Colonic mucosa (tissue), 4 donors: ENCODE data around the gene TBPL1. TPM values are rescaled to one million over a fixed set of nuclear protein-coding genes. Genes with fewer than 3 reads are reported as not detected.

ENCODE experiments used
- DNase-seq: peaks from one replicate; pipeline ENCODE4 v3.0.0-alpha.2; 2020
- H3K27ac ChIP-seq: fragments of 200-600 bp; one replicate; pipeline ENCODE4 v1.8.0; 2021
- H3K27me3 ChIP-seq: fragments of 200-600 bp; one replicate; pipeline ENCODE4 v1.8.0; 2021
- H3K36me3 ChIP-seq: fragments of 200-600 bp; one replicate; pipeline ENCODE4 v1.8.0; 2021
- H3K4me1 ChIP-seq: fragments of 200-600 bp; one replicate; pipeline ENCODE4 v1.8.0; 2021; ENCODE audit warnings: mild to moderate bottlenecking
- H3K4me3 ChIP-seq: fragments of 200-600 bp; one replicate; pipeline ENCODE4 v1.8.0; 2021
- H3K9ac ChIP-seq, 2 donors: one replicate each; pipeline ENCODE4 v1.7.0; 2013; ENCODE audit warnings: control low read depth in 2 of 2, low read depth in 2 of 2, low read length in 2 of 2
- H3K9me3 ChIP-seq: fragments of 200-600 bp; one replicate; pipeline ENCODE4 v1.8.0; 2021
- CTCF ChIP-seq: fragments of 200-600 bp; IDR thresholded peaks from one replicate; pipeline ENCODE4 v1.8.0; 2022; ENCODE audit warnings: antibody characterized with exemption, mild to moderate bottlenecking
- intact Hi-C: fragments of 100-400 bp; cut with DNase I; formaldehyde crosslinking; loops from one replicate; pipeline ENCODE4 v1.14.1; 2022
- total RNA-seq, 2 donors: library from RNA; stranded (reverse); fragmentation: NEBNext Ultra II Directional in 1 of 2; extraction: Animal tissue kit (Norgen Biotek cat#: 25700) in 1 of 2; gene quantifications; one replicate each; pipeline ENCODE4 v1.2.1, GENCODE V29; 2021
- donor health status: healthy.
- donor health status: DM: no; HTN: no; CAD: no.
- donor health status: DM: no; HTN: no; CAD: no.

TBPL1 gene
- total RNA-seq, 2 donors from 2014 or later, result 28.1 to 29.0 TPM

DNA sequence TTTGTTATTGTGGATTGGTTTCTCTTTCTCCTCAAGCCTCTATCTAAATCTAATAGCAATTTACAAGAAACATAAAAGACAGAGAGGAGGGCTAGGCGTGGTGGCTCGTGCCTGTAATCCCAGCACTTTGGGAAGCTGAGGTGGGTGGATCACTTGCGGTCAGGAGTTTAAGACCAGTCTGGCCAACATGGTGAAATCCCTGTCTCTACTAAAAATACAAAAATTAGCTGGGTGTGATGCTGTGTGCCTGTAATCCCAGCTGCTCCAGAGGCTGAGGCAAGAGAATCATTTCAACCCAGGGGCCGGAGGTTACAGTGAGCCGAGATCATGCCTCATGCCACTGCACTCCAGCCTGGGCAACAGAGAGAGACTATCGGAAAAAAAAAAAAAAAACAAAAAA lies 52.8 kb downstream of the TBPL1 start:
- Histone ChIP-seq H3K9me3 (no peaks in the 10 kb centered on the region), H3K27me3 (no peaks in the 10 kb centered on the region), H3K27ac (no peak overlapping the region), H3K4me3 (no peak overlapping the region), H3K36me3 (no peaks in the 10 kb centered on the region), H3K4me1 (no peaks in the 10 kb centered on the region), H3K9ac (no peak overlapping the region)
- intact Hi-C loops, result no loop called here
- no peak for TF ChIP-seq CTCF
- no peak for DNase-seq

DNA sequence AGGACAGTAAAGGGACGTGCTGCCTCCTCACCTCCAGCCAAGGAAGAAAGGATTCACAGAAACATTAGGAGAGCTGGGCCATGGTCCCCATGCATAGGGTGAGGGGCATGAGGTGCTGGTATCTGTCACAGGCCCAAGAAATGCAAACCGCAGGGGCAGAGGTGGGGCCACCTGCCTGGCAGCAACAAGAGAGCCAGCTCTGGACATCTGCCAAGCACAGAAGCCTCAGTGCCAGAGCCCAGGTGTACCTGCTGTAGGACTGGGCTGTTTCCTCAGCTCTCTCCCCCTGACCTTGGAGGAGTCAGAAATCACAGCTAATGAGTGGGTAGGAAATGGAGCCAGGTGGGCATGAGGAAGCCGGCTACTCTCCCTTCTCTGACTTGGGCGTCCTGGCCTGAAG lies 54.1 kb downstream of the TBPL1 start:
- no peak for TF ChIP-seq CTCF
- no peaks in the 10 kb centered on the region for H3K27me3 ChIP-seq
- no peaks in the 10 kb centered on the region for H3K36me3 ChIP-seq
- no peaks in the 10 kb centered on the region for H3K9me3 ChIP-seq
- DNase-seq, result peak; percentile 81
- H3K4me1 ChIP-seq, result no peaks in the 10 kb centered on the region
- no peak overlapping the region for H3K9ac ChIP-seq
- no peak overlapping the region for H3K27ac ChIP-seq
- no peak overlapping the region for H3K4me3 ChIP-seq
- intact Hi-C loops, result no loop called here

- Histone ChIP-seq H3K36me3 (no peaks in the 10 kb centered on the region), H3K4me1 (no peaks in the 10 kb centered on the region), H3K27me3 (no peaks in the 10 kb centered on the region), H3K27ac (no peak overlapping the region), H3K9me3 (no peaks in the 10 kb centered on the region), H3K9ac (no peak overlapping the region), H3K4me3 (no peak overlapping the region)
- TF ChIP-seq CTCF, result no peak
- intact Hi-C loops, result no loop called here
- DNase-seq, result no peak
Observed at GRCh38 chr6:134009876-134010275, 56.9 kb downstream of the TBPL1 start.

- H3K9me3 ChIP-seq, result no peaks in the 10 kb centered on the region
- no peak overlapping the region for H3K9ac ChIP-seq
- H3K27ac ChIP-seq, result no peak overlapping the region
- H3K4me3 ChIP-seq, result no peak overlapping the region
- no peak for TF ChIP-seq CTCF
- no peaks in the 10 kb centered on the region for H3K27me3 ChIP-seq
- no peaks in the 10 kb centered on the region for H3K36me3 ChIP-seq
- DNase-seq, result no peak
- intact Hi-C loops, result no loop called here
- no peaks in the 10 kb centered on the region for H3K4me1 ChIP-seq
Observed at GRCh38 chr6:134010400-134010799, 57.4 kb downstream of the TBPL1 start.

- Histone ChIP-seq H3K9me3 (no peaks in the 10 kb centered on the region), H3K4me3 (no peak overlapping the region), H3K36me3 (no peaks in the 10 kb centered on the region), H3K27me3 (no peaks in the 10 kb centered on the region), H3K27ac (no peak overlapping the region), H3K9ac (no peak overlapping the region), H3K4me1 (no peaks in the 10 kb centered on the region)
- no peak for TF ChIP-seq CTCF
- intact Hi-C loops, result no loop called here
- DNase-seq, result no peak
Observed at GRCh38 chr6:134010974-134011373, 58.0 kb downstream of the TBPL1 start.
